GM18909 (cell line): ENCODE data around the gene NPL.

Experiments
- ATAC-seq: cut with Tn5 transposase; IDR thresholded peaks from one replicate; pipeline ENCODE4 v1.9.1; 2021; ENCODE audit warnings: mild to moderate bottlenecking; ENCODE audit not compliant: unreplicated experiment, poor library complexity

Gene NPL, protein sequence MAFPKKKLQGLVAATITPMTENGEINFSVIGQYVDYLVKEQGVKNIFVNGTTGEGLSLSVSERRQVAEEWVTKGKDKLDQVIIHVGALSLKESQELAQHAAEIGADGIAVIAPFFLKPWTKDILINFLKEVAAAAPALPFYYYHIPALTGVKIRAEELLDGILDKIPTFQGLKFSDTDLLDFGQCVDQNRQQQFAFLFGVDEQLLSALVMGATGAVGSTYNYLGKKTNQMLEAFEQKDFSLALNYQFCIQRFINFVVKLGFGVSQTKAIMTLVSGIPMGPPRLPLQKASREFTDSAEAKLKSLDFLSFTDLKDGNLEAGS

DNA sequence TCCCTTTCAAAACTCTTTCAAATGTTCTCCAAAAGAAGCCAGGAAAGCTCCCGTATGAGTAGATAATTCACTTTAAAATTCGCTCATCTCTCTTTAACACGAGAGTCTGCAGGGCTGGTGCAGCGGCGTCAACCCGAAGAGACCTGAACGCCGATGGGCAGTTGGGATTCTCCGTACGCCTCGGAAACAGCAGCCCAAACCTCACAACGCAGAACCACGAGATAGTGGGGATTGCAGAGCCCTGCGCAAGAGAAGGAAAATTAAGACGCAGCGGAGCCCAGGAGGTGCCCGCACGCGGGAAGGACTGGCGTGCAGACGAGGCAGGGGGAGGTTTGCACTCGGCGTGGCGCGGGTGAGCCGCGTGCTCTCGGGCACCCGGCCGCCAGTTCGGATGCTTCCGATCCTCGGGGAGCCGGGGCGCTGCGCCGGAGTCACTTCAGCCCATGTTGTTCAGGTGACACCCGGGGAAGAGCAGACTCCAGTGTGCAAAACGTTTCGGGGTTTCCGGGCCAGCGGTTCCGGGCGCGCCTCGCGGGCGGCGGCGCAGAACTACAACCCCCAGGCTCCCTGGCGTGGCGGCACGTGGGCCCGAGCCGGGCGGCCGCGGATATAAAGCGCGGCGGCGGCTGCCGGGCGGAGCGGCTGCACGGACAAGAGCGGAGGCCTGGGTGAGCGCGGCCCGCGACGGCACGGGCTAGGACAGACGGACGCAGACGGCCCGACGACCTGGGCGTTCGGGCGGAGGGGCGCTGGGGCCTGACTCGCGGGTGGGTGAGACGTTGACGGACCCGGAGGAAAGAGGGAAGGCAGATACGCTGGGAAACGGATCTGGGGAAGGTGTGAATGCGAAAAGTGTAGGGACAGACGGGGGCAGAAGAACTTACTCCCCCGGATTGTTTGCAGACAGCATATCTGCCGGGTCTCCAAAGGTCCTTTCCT is at the start of gene NPL:
TSS of gene NPL (plus strand) at position 636 of the 939 bp plus-strand sequence. CDS start 4,599 bp downstream, outside the sequence.
- ATAC-seq: peak; percentile 95

- ATAC-seq: no peak
These were observed 49.5 kb upstream of the NPL start for GRCh38 chr1:182740120-182740519.

DNA sequence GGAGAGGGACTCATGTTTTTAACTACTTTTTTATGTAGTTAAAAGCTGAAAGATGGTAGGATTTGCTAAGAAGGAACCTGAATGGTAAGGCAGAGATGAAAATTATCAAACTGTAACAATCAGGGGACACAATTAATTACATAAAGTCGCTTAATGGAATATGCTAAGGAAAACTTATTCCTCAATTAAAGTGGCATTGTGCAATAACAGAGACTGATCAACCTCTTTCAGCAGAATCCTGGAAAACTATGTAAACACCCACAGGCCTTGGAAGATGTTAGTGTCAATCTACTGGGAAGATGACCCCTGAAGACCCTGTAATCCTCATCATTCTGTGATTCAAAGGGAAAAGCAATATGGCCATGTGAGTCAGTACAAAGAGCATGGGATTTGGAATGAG is 46.8 kb upstream of the NPL start:
- ATAC-seq: no peak

DNA sequence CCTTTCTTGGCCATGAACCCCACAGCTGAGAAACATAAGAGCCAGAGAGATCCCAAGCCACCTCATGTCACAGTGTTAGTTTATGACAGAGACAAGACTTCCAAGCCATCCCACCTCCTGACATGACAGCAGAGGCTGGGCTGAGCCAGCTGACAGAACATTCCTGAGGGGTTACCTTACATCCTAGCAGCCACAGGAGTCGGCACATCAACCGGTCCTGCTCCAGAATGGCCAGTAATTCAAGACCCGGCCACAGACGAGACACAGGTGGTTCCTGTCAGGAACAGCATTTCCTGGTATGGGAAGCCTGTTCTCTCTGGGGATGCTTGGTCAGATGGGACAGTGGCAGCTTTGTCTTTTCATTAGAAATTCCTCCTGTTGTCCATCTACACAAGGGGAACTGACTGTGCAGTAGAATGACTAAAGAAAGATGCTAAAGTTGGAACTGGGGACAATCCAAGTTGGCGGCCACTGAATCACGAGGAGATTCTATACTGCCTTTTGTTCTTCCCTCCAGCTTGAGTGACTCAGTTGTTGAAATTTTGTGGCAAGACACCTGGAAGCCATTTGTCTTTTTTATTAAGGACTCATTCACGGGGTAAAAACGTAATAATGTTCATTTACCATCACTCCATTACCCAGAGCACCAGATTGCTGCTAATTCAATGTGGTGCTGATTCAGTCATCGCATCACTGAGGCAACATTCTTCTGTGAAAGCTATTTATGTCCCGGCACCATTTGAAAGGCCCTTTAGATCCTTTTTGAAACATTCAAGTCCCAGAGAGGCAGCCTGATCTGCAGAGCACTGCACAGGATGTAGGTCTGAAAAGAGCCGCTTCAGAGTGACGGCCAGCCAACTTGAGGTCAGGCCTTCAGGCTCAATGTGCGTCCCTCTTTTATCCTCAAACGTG is 37.2 kb upstream of the NPL start:
- ATAC-seq: no peak

DNA sequence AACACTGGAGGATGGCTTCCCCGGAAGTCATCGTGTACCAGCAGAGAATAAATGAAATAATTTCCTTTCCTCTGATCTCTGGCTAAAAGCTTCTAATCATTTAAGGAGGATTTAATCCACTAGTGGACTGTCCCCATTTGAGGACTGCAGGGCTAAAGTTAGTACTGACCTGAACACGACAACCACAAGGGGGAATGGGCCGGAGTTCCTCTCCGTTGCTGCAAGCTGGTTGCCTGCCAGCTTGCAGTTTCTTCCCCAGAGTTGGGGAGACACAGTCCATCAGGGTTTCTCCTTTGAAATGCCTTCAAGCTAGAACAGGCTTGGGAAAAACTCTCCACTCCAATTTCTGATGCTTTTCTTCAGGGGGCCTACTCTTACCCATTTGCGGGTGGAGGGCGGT is 35.5 kb upstream of the NPL start:
- no peak for ATAC-seq

DNA sequence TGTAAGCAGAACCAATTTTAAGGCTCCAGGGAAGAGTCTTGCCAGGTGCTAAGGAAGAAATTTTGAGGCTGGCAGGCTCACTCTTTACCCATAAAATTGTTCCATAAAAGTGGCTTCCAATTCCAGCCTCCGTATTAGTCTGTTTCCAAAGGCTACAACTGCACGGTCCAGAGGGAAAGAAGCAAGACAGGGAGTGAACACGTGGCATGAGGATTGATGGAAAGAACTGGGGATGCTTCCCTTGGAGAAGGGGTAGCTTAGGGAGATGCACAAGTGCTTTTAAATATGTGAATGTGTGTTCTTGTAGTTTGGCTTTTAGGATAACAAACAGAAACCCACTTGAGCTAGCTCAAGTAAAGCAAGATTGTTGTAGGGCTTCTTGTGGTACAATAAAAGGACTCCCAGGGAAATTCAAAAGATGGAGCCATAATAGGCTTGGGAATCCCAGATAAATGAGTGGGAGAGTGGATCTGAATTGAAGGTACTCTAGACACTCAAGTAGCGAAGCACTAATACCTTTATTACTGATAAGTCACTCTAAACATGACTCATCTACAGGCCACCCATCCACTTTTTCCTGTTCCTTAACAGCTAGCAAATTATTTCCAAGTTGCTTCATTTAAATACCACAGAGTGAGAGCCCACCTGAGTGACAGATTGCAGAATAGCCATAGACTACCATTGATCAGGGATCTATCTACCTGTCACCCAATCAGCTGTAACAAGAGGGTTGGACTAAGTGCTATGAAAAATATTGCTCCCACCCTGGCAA is 34.8 kb upstream of the NPL start:
- no peak for ATAC-seq

GRCh38 chr1:182755632-182756031 is 33.9 kb upstream of the NPL start:
- ATAC-seq: no peak

DNA sequence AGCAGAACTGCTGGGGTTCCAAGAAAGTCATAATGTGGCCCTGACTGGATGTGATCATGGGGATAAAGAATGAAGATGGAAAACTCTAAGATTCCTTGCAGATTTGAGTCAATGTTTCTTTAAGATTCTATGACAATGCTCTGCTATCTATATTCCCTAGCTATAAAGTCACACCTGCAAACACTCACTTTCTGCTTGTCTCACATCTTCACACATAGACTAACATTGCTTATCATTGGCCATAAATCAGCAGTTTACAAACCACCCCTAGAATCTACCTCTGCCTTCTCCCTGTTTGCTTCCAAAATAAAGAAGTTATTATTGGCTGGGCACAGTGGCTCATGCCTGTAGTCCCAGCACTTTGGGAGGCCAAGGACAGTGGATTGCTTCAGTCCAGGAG is 33.1 kb upstream of the NPL start:
- ATAC-seq: no peak

- no peak for ATAC-seq
These were observed 27.9 kb upstream of the NPL start for GRCh38 chr1:182761396-182762395.

DNA sequence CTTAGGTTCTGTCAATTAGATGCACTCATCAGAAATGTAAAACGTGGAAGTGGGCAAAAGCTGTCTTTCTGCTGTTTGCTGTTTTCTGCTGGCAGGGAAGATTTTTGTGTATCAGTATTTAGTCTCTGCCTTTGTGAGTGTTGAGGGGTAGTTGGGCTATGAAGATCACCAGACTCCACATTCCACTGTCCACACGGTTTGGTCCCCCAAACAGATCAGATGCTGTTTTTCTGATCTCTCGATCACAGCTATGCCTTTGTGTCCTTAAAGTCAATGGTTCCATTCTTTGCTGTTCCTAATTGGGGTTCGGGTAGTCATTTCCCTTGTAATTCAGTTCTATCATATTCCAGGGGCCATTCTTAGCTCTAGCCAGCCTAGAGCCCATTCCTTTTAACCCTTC is 27.0 kb upstream of the NPL start:
- ATAC-seq: no peak

DNA sequence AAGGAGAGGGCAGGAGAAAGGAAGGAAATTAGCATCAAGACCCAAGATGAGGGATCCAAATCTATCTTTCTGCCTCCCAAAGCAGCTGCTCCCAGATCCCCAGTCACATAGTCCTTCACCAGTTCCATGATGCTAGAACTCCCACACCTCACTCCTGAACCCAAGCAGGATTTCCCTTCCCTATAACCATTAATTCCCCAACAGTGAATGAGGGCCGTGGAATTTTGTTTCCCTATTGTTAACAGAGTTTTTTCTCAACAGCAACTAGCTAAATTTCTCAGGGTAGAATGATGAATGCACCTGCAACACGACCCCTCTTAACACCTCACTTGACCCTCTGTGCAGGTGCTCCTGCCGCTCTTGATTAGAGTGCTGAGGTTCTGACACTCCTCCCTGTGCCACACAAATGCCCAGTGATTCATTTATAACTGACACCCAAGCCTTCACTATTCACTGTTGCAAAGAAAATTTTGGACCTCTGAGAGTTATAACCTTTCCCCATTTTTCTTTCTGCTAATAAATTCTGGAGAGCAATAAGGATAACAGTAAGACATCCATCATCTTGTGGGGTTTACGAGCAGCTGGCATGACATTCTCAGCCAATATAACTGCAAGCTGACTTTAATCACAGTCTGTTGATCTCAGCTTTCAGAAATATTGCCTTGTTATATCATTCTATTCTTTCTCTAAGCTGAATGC is 25.4 kb upstream of the NPL start:
- ATAC-seq: no peak

GRCh38 chr1:182765391-182765790 is 24.2 kb upstream of the NPL start:
- ATAC-seq: no peak

- ATAC-seq: no peak
These were observed 23.5 kb upstream of the NPL start for GRCh38 chr1:182766050-182766449.

DNA sequence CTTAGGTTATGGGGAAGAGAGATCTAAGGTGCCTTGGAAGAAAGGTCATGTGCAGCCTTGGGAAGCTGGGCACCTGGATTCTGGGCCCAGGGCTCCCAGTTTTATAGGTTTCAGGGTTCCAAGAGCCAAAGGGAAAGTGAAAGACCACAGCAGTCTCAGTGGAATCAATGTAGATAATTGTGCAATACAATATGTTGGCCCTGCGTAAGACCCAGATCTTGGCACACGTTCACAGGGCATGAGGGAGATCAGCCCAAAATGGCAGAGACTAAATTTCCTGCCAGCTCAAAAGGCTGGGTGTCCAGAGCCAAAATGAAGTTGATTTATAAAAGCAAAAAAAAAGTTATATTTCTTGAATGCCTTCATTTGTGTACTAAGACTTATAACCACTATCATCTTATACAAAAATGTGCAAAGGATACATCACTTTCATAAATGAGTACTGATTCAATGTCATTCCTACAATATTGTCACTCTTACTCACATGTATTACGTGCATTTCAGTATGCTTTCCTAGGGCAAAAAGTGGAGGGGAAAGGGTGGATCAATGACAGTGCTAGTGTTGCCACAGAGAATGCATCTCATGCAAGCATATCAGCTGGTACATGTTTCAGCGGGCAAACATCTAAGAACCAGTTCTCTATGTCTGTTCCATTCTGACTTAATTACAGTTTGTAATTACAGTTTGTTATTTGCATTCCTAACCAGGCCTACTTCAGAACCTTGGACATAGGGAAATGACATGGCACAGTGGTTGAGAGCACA is 22.5 kb upstream of the NPL start:
- ATAC-seq: no peak

DNA sequence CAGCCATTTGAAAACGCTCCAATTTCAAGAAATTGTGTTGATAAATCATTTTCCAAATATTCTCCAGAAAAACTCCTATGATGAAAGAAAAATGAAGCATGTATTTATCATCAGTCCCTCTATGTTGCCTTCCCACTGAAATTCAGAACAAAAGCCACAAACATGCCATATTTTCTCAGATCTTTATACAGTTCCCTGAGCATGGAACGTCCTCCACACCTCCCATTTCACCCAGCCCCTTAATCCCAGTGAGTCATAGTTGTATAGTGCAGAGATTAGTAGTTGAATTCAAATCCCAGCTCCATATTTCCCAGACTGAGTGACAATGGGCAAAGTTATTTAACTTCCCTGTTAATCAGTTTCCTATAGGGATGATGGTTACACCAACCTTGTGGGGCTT is 20.6 kb upstream of the NPL start:
- no peak for ATAC-seq

GRCh38 chr1:182770232-182770631 is 19.3 kb upstream of the NPL start:
- no peak for ATAC-seq
